Lung (tissue), 12 donors: Measurements from ENCODE around the gene COL11A2. TPM values are rescaled to one million over a fixed set of nuclear protein-coding genes. Genes with fewer than 3 reads are reported as not detected.

Experiments used
- ATAC-seq: fragments of 200-7000 bp; cut with Tn5 transposase; one replicate; pipeline ENCODE4 v1.9.1; 2020; ENCODE audit warnings: moderate number of reproducible peaks; ENCODE audit not compliant: insufficient read depth, low FRiP score
- DNase-seq, 3 donors: peaks; one replicate each; pipeline ENCODE4 v3.0.0-alpha.2; 2013 to 2017
- H3K27ac ChIP-seq, 2 donors: one replicate each; pipeline ENCODE4 v1.5.1; 2013; ENCODE audit warnings: mild to moderate bottlenecking in 2 of 2, moderate library complexity in 2 of 2, control low read depth in 1 of 2, inconsistent platforms in 1 of 2, low read depth in 1 of 2, low read length in 1 of 2
- H3K27me3 ChIP-seq, 3 donors: one replicate each; pipeline ENCODE4 v1.5.1; 2013; ENCODE audit warnings: low read length in 2 of 3; ENCODE audit not compliant: control insufficient read depth in 3 of 3, insufficient read depth in 3 of 3
- H3K36me3 ChIP-seq, 4 donors: one replicate each; pipeline ENCODE4 v1.5.1; 2013; ENCODE audit warnings: low read length in 4 of 4, mild to moderate bottlenecking in 1 of 4, moderate library complexity in 1 of 4; ENCODE audit not compliant: control insufficient read depth in 4 of 4, insufficient read depth in 4 of 4
- H3K4me1 ChIP-seq, 5 donors: one replicate each; pipeline ENCODE4 v1.5.1; 2013; ENCODE audit warnings: low read length in 5 of 5, mild to moderate bottlenecking in 2 of 5, moderate library complexity in 1 of 5; ENCODE audit not compliant: control insufficient read depth in 5 of 5, insufficient read depth in 5 of 5
- H3K4me3 ChIP-seq: one replicate; pipeline ENCODE4 v1.5.1; 2013; ENCODE audit warnings: mild to moderate bottlenecking, control low read depth, moderate library complexity
- H3K9ac ChIP-seq, 2 donors: one replicate each; pipeline ENCODE4 v1.5.1; 2013; ENCODE audit warnings: low read length in 2 of 2, control low read depth in 1 of 2; ENCODE audit not compliant: insufficient read depth in 1 of 2
- H3K9me3 ChIP-seq, 4 donors: one replicate each; pipeline ENCODE4 v1.5.1; 2013; ENCODE audit warnings: low read length in 3 of 4, mild to moderate bottlenecking in 1 of 4, moderate library complexity in 1 of 4; ENCODE audit not compliant: control insufficient read depth in 4 of 4, insufficient read depth in 3 of 4
- WGBS, 2 donors: extraction: QIAGEN DNeasy Blood & Tissue Kit; methylation state at CpG; one replicate each; pipeline ENCODE4 v1.1.7; 2013; 5-methylcytosine and 5-hydroxymethylcytosine counted together
- polyA plus RNA-seq, 2 donors: library from polyadenylated mRNA; stranded (reverse); fragments of 200-250 nt; gene quantifications; one replicate each; pipeline ENCODE4 v1.2.1, GENCODE V29; 2013
- total RNA-seq, 2 donors: library from RNA; depleted of rRNA in 1 of 2; stranded (reverse); fragments of >200 nt in 1 of 2; gene quantifications; one replicate each; pipeline ENCODE4 v1.2.1, GENCODE V29; 2014 to 2021
- TF ChIP-seq, protein P1 (sequence below): IDR thresholded peaks from 2 replicates; pipeline ENCODE4 v1.5.1; 2012; ENCODE audit warnings: mild to moderate bottlenecking; ENCODE audit errors: control extremely low read depth, extremely low read depth
- donor health status: control.
- donor health status: control.
- donor health status: Bipolar disorder and iron deficiency.
- donor health status: healthy.
- donor health status: DM: yes; HTN: yes; CAD: no.

COL11A2 gene
- total and polyA plus RNA-seq, 4 donors = 0.32 to 2.4 (median 0.90) TPM

DNA sequence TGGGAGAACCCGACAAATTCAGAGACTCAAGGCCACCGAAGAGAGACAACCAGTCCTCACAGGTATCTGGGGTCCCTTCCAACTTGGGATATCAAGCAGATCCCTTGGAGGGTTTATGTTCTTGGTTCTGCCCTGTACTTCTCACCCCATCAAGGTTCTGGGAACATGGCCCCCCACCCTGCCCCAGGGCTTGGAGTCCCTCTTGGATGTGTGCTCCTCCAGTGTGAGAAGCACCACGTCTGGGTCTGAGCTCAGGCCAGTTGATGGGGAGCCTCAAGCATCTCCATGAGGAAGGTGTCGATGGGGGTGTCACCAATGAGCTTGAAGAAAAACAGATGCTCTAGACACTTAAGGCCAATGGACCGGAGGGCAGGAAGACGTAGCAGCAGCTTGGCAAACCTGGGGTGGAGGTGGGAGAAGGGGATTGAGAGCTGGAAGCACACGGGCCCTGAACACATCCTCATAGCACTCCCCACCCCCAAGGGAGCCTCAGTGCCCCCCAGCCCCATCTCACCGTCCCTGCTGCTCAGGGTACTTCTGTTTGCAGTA, 2.2 kb upstream of the COL11A2 start:
- no peak overlapping the region for H3K9ac ChIP-seq
- peaks cover 0 to 32% (median 19%) of the 10 kb centered on the region in 4 donors for H3K36me3 ChIP-seq
- no peak overlapping the region for H3K27ac ChIP-seq
- no peaks in the 10 kb centered on the region for H3K9me3 ChIP-seq
- ATAC-seq (no peak), DNase-seq (no peak)
- TF ChIP-seq, protein P1, sequence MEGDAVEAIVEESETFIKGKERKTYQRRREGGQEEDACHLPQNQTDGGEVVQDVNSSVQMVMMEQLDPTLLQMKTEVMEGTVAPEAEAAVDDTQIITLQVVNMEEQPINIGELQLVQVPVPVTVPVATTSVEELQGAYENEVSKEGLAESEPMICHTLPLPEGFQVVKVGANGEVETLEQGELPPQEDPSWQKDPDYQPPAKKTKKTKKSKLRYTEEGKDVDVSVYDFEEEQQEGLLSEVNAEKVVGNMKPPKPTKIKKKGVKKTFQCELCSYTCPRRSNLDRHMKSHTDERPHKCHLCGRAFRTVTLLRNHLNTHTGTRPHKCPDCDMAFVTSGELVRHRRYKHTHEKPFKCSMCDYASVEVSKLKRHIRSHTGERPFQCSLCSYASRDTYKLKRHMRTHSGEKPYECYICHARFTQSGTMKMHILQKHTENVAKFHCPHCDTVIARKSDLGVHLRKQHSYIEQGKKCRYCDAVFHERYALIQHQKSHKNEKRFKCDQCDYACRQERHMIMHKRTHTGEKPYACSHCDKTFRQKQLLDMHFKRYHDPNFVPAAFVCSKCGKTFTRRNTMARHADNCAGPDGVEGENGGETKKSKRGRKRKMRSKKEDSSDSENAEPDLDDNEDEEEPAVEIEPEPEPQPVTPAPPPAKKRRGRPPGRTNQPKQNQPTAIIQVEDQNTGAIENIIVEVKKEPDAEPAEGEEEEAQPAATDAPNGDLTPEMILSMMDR = no peak
- H3K4me3 ChIP-seq = no peak overlapping the region
- H3K27me3 ChIP-seq = peaks cover 0 to 21% (median 18%) of the 10 kb centered on the region in 3 donors
- peaks cover 3 to 29% (median 9%) of the 10 kb centered on the region in 5 donors for H3K4me1 ChIP-seq
- WGBS, 2 donors = 84 to 87% methylated on average over 8 of the region's 8 CpGs

DNA sequence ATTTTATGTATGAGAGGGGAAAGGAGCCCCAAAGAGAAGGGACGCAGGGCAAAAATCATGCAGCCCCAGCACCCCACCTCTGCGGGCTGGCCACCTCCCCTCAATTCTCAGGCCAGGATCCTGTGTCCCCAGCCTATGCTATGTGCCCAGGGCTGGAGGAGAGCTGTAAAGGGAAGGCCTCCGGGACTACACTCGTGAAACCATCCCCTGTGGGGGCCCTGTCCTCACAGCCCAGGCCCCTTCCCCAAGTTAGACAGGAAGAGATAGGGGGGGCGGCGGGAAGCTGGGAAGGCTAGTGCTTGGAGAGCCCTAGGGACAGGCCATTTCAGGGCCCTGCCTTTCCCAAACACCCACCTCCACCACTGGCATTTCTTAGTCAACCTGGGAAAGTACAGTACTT, 1.4 kb upstream of the COL11A2 start:
- 68 to 70% methylated on average over 6 of the region's 6 CpGs for WGBS, 2 donors
- ATAC-seq (no peak), DNase-seq (no peak)
- TF ChIP-seq, protein P1 = no peak
- H3K27me3 ChIP-seq = peaks cover 0 to 21% (median 18%) of the 10 kb centered on the region in 3 donors
- peaks cover 0 to 23% (median 9%) of the 10 kb centered on the region in 5 donors for H3K4me1 ChIP-seq
- no peak overlapping the region for H3K4me3 ChIP-seq
- peaks cover 0 to 32% (median 19%) of the 10 kb centered on the region in 4 donors for H3K36me3 ChIP-seq
- no peaks in the 10 kb centered on the region for H3K9me3 ChIP-seq
- no peak overlapping the region for H3K27ac ChIP-seq
- H3K9ac ChIP-seq = no peak overlapping the region

DNA sequence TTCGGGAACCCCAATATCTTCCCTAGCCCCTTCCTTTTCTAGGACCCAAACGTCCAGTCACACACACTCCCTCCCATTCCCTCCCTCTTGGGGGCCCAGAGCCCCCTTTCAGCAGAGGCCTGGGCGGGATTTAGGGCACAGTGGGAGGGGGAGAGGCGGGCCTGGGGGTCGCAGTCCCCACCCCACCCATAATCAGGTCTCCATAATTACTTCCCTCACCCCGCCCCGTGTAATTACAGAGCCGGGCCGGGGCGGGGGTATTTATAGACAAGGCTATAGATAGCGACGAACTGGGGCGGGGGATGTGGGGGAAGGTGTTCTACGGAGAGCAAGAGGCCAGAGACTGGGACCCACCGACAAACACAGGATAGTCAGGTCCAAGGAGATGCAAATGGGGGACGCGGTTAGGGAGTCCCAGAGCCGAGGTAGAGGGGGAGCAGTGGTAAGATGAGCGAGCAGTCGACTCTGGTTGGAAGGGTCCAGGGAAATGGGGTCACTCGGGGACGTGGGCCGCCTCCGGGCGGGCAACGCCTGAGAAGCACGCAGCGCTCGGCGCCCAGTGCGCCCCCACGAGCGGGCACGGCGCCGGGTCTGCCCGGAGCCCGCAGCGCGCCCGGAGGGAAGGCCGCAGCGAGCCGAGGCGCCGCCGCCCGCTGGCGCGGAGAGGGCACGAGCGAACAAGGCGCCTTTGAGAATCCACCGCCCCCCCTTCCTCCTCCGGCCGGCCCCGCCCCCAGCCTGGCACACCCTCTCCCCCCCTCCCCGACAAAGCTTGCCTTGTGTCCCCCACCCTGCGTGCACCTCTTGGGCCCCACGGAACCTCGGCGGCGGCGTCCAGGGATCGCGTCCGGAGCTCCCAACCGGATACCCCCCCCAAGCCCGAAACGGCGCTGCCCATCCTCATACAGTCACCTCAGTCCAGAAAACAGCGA, 670 bp upstream of the COL11A2 start:
- Histone ChIP-seq H3K27me3 (peaks cover 0 to 21% (median 18%) of the 10 kb centered on the region in 3 donors), H3K9ac (no peak overlapping the region), H3K9me3 (no peaks in the 10 kb centered on the region), H3K4me3 (no peak overlapping the region), H3K36me3 (peaks cover 0 to 29% (median 19%) of the 10 kb centered on the region in 4 donors), H3K27ac (no peak overlapping the region), H3K4me1 (peaks cover 0 to 22% (median 5%) of the 10 kb centered on the region in 5 donors)
- ATAC-seq (no peak), DNase-seq (peak; percentile 20 to 58 (median 45))
- 3 to 4% methylated on average over 41 to 72 of the region's 72 CpGs for WGBS, 2 donors
- TF ChIP-seq, protein P1 = no peak
